CD8-positive, alpha-beta memory T cell (primary cell): ENCODE results near the gene GATAD2B. TPM values are rescaled to one million over a fixed set of nuclear protein-coding genes. Genes with fewer than 3 reads are reported as not detected.

ENCODE experiments used
- CTCF ChIA-PET: fragments of 350-600 bp; sonication (Branson Sonifier 250); formaldehyde crosslinking; loops from one replicate; lab custom pipeline; 2021; ENCODE audit warnings: antibody characterized with exemption; lab: Charles Lee
- POLR2A ChIA-PET: fragments of 350-600 bp; sonication (Branson Sonifier 250); formaldehyde crosslinking; loops from one replicate; lab custom pipeline; 2021; ENCODE audit warnings: antibody characterized with exemption; lab: Charles Lee
- DNase-seq, 5 donors: peaks; one replicate each; pipeline versions ENCODE4 v3.0.0 to v3.0.0-alpha.2; 2020 to 2022; ENCODE audit warnings: mixed read lengths in 1 of 5
- H3K27ac ChIP-seq: one replicate; pipeline ENCODE4 v1.7.0; 2013; ENCODE audit warnings: low read depth, mild to moderate bottlenecking, low read length, moderate library complexity
- H3K27me3 ChIP-seq: 2 replicates; pipeline ENCODE4 v1.7.0; 2013; ENCODE audit warnings: low read length, mild to moderate bottlenecking; ENCODE audit not compliant: insufficient read depth, poor library complexity, severe bottlenecking
- H3K36me3 ChIP-seq: 2 replicates; pipeline ENCODE4 v1.7.0; 2013; ENCODE audit warnings: mild to moderate bottlenecking, low read length, moderate library complexity; ENCODE audit not compliant: insufficient read depth
- H3K4me1 ChIP-seq: 2 replicates; pipeline ENCODE4 v1.7.0; 2013; ENCODE audit warnings: mild to moderate bottlenecking, low read length, moderate library complexity; ENCODE audit not compliant: insufficient read depth
- H3K4me3 ChIP-seq: 2 replicates; pipeline ENCODE4 v1.7.0; 2013; ENCODE audit warnings: mild to moderate bottlenecking, low read length
- H3K9me3 ChIP-seq: 2 replicates; pipeline ENCODE4 v1.7.0; 2013; ENCODE audit warnings: mild to moderate bottlenecking, low read length
- H3K27ac Mint-ChIP-seq, 8 donors: one replicate each; pipeline ENCODE4 v1.8.0; 2020 to 2021; ENCODE audit warnings: mixed read lengths in 8 of 8, mild to moderate bottlenecking in 6 of 8, inconsistent platforms in 3 of 8, moderate library complexity in 3 of 8
- H3K27me3 Mint-ChIP-seq, 2 donors: one replicate each; pipeline ENCODE4 v1.8.0; 2020 to 2021; ENCODE audit warnings: mixed read lengths in 2 of 2, mild to moderate bottlenecking in 1 of 2, moderate library complexity in 1 of 2
- H3K36me3 Mint-ChIP-seq, 3 donors: one replicate each; pipeline ENCODE4 v1.8.0; 2020 to 2021; ENCODE audit warnings: mixed read lengths in 3 of 3, inconsistent platforms in 1 of 3, mild to moderate bottlenecking in 1 of 3
- H3K4me1 Mint-ChIP-seq, 3 donors: one replicate each; pipeline ENCODE4 v1.8.0; 2020 to 2021; ENCODE audit warnings: mixed read lengths in 3 of 3, inconsistent platforms in 1 of 3, mild to moderate bottlenecking in 1 of 3
- H3K4me3 Mint-ChIP-seq, 7 donors: one replicate each; pipeline ENCODE4 v1.8.0; 2020 to 2021; ENCODE audit warnings: mixed read lengths in 7 of 7, mild to moderate bottlenecking in 6 of 7, moderate library complexity in 4 of 7, inconsistent platforms in 2 of 7
- H3K9me3 Mint-ChIP-seq, 5 donors: one replicate each; pipeline ENCODE4 v1.8.0; 2020 to 2022; ENCODE audit warnings: mixed read lengths in 5 of 5, mild to moderate bottlenecking in 3 of 5, moderate library complexity in 2 of 5, inconsistent platforms in 1 of 5
- polyA plus RNA-seq: library from polyadenylated mRNA; unstranded; fragments of 300-500 nt; fragmentation: Illumina TruSeq; gene quantifications from one replicate; pipeline ENCODE4 v1.2.3, GENCODE V29; 2021
- total RNA-seq, 2 experiments: library from RNA; stranded (reverse); gene quantifications; one replicate each; pipeline ENCODE4 v1.2.3, GENCODE V29; 2021

Gene GATAD2B
- total and polyA plus RNA-seq, 3 experiments from 2014 or later, result 5.6 to 71.9 (median 64.9) TPM

DNA sequence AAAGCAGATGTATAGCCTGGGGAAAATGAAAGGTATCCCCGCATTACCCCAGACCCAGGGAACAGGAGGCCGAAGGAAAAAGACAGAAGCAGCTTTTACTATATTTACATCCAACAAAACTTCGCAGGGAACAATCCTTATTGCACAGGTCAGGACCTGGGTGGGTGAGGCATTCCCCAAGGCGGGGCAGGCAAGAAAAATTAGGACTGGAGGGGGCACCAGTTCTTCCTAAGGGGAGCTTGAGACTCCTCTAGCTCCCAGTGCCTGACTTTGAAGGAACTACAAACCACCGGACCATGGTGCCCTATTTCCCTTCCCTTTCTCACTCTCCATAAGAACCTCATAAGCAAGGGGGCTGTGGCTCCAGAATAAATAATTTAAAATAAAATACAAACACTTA, 6.7 kb upstream of the GATAD2B start:
- Histone ChIP-seq H3K4me1 (no peaks in the 10 kb centered on the region), H3K36me3 (peaks cover 30% of the 10 kb centered on the region), H3K9me3 (no peaks in the 10 kb centered on the region), H3K27me3 (no peaks in the 10 kb centered on the region), H3K4me3 (no peak overlapping the region), H3K27ac (no peak overlapping the region)
- no peak overlapping the region for H3K4me3 Mint-ChIP-seq
- DNase-seq, result no peak
- peaks cover 10 to 19% (median 18%) of the 10 kb centered on the region in 3 donors for H3K4me1 Mint-ChIP-seq
- ChIA-PET POLR2A (interaction anchor here (0.5 to 0.7 kb wide), 3 partner anchors 14 to 61 kb away, joined by 3 to 6 read pairs (median 3); partner anchors contain the start of gene RPS27), CTCF (interaction anchor here (0.9 to 1.0 kb wide), 2 partner anchors 8 to 57 kb away, joined by 3 to 4 read pairs; partner anchors contain the start of gene RAB13)
- peaks cover 0 to 48% (median 0%) of the 10 kb centered on the region in 3 donors for H3K36me3 Mint-ChIP-seq
- no peaks in the 10 kb centered on the region for H3K9me3 Mint-ChIP-seq
- peak overlapping the region in 3 of 8 donors; percentile 25 to 78 (median 29) for H3K27ac Mint-ChIP-seq
- no peaks in the 10 kb centered on the region for H3K27me3 Mint-ChIP-seq

- ChIA-PET CTCF (interaction anchor here (0.7 to 1.3 kb wide), 3 partner anchors 16 to 58 kb away, joined by 3 to 4 read pairs (median 3); partner anchors contain the start of gene RAB13), POLR2A (interaction anchor here (0.5 to 0.6 kb wide), 3 partner anchors 15 to 62 kb away, joined by 3 to 6 read pairs (median 4); partner anchors contain the start of gene RPS27)
- Histone ChIP-seq H3K27me3 (no peaks in the 10 kb centered on the region), H3K36me3 (peaks cover 26% of the 10 kb centered on the region), H3K4me1 (peaks cover 5% of the 10 kb centered on the region), H3K4me3 (no peak overlapping the region), H3K9me3 (no peaks in the 10 kb centered on the region), H3K27ac (no peak overlapping the region)
- no peaks in the 10 kb centered on the region for H3K27me3 Mint-ChIP-seq
- DNase-seq, result no peak
- no peak overlapping the region for H3K4me3 Mint-ChIP-seq
- H3K4me1 Mint-ChIP-seq, result peaks cover 11 to 24% (median 21%) of the 10 kb centered on the region in 3 donors
- H3K9me3 Mint-ChIP-seq, result no peaks in the 10 kb centered on the region
- peak overlapping the region in 7 of 8 donors; percentile 13 to 87 (median 57) for H3K27ac Mint-ChIP-seq
- H3K36me3 Mint-ChIP-seq, result peaks cover 0 to 43% (median 0%) of the 10 kb centered on the region in 3 donors
Measured at GRCh38 chr1:153928791-153929341, 6.1 kb upstream of the GATAD2B start.

DNA sequence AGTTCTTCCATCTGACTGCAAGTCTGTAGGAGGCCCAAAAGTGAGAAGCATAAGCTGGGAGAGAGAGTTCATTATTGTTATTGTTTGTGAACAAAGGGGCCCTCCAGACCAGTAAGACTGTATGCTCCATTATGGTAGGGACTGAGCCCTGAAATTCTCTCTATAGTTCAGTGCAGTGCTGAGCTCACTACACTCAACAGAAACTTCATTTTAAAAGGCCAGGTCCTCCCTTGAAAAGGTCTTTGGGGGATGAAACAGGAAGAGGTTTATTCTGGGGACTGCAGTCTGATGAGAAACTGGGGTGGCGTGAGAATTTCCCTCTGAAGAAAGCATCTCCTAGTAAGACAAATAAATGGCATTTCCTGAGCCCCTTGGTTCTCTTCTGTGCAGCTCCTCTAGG, 5.5 kb upstream of the GATAD2B start:
- ChIA-PET POLR2A (interaction anchor here (0.8 kb wide), 1 partner anchor 49 kb away, joined by 3 read pairs; the partner anchor contains the start of gene JTB), CTCF (interaction anchor here (0.7 to 1.3 kb wide), 3 partner anchors 17 to 59 kb away, joined by 3 to 4 read pairs (median 3); partner anchors contain the start of gene RAB13)
- Histone ChIP-seq H3K27me3 (no peaks in the 10 kb centered on the region), H3K4me3 (no peak overlapping the region), H3K27ac (no peak overlapping the region), H3K36me3 (peaks cover 23% of the 10 kb centered on the region), H3K9me3 (no peaks in the 10 kb centered on the region), H3K4me1 (peaks cover 9% of the 10 kb centered on the region)
- peaks cover 0 to 42% (median 0%) of the 10 kb centered on the region in 3 donors for H3K36me3 Mint-ChIP-seq
- no peaks in the 10 kb centered on the region for H3K27me3 Mint-ChIP-seq
- peak overlapping the region in 1 of 7 donors; percentile 36 for H3K4me3 Mint-ChIP-seq
- H3K9me3 Mint-ChIP-seq, result no peaks in the 10 kb centered on the region
- H3K27ac Mint-ChIP-seq, result peak overlapping the region; percentile 25 to 93 (median 60)
- H3K4me1 Mint-ChIP-seq, result peaks cover 16 to 31% (median 24%) of the 10 kb centered on the region in 3 donors
- no peak for DNase-seq

DNA sequence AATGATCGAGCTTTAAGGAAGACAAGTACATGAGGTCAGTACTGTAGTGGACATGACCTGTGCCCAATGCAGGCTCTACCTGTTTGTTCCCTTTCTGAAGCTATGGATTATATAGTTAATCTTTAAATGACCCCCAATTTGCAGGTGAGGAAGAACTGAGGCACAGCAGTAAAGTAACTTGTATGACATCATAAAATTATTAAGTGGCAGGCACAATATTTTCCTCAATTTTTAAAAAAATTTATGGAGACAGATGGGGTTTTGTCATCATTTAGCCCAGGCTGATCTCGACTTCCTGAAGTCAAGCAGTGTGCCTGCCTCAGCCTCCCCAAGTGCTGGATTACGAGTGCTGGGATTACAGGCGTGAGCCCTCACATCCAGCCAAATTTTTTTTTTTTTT, 3.6 kb upstream of the GATAD2B start:
- Histone ChIP-seq H3K27me3 (no peaks in the 10 kb centered on the region), H3K27ac (no peak overlapping the region), H3K36me3 (peaks cover 13% of the 10 kb centered on the region), H3K4me1 (peaks cover 15% of the 10 kb centered on the region), H3K4me3 (no peak overlapping the region), H3K9me3 (no peaks in the 10 kb centered on the region)
- DNase-seq, result no peak
- H3K27ac Mint-ChIP-seq, result peak overlapping the region in 1 of 8 donors; percentile 84
- H3K4me3 Mint-ChIP-seq, result no peak overlapping the region
- peaks cover 0 to 2% (median 0%) of the 10 kb centered on the region in 5 donors for H3K9me3 Mint-ChIP-seq
- H3K27me3 Mint-ChIP-seq, result peaks cover 0 to 4% of the 10 kb centered on the region in 2 donors
- peaks cover 24 to 39% (median 29%) of the 10 kb centered on the region in 3 donors for H3K4me1 Mint-ChIP-seq
- POLR2A ChIA-PET, result no interaction called here
- CTCF ChIA-PET, result no interaction called here
- H3K36me3 Mint-ChIP-seq, result peaks cover 0 to 40% (median 0%) of the 10 kb centered on the region in 3 donors

DNA sequence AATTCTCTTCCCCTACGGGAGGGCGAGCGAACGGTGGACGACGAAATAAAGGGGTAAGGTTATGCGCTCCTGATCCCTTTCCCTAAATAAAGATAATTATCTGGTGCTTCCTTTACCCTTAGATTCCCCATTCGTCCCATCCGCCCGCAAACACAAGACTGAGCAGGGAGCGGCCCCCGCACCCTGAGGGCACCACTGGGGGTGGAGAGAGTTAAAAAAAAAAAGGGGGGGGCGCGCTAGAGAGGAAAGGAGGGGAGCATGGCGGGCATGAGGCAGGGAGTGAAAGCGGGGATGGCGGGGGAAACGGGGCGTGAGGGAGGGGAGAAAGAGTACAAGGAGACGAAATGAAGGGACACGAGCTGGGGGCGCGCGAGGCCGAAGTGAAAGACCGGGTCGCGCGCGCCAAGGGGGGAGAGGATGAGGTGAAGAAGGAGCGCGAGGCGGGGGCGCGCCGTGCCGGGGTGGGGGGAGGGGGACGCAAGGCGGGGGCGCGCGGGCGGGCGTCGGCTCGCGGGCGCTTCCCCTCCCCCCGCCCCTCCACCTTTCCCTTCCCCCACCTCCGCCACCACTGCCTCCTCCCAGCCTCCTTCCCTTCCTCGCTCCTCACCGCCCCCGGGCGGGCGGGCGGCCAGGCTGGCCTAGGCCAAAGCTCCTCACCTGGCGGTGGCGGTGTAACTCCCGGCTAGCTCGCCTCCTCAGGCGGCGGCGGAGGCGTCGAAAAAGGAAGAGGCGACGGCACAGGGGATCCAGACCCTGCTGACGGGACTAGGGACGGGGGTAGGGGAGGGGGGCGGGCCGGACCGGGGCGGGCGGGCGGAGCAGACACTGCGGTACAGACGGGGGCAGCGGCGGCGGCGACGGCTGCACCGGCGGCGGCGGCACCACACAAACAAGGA, 448 bp downstream of the GATAD2B start:
- POLR2A ChIA-PET, result interaction anchor here (0.5 to 2.8 kb wide), 12 partner anchors 23 to 147 kb away, joined by 3 to 56 read pairs (median 5); partner anchors contain the start of genes CREB3L4, DENND4B, JTB and RPS27
- Histone ChIP-seq H3K27me3 (no peaks in the 10 kb centered on the region), H3K4me3 (peak overlapping the region; percentile 86), H3K27ac (peak overlapping the region; percentile 71), H3K9me3 (no peaks in the 10 kb centered on the region), H3K4me1 (peaks cover 50% of the 10 kb centered on the region), H3K36me3 (no peaks in the 10 kb centered on the region)
- CTCF ChIA-PET, result interaction anchor here (0.6 to 6.0 kb wide), 8 partner anchors 8 to 125 kb away, joined by 3 to 58 read pairs (median 5); partner anchors contain the start of gene DENND4B
- peak overlapping the region; percentile 79 to 97 (median 94) for H3K4me3 Mint-ChIP-seq
- H3K9me3 Mint-ChIP-seq, result peaks cover 0 to 2% (median 0%) of the 10 kb centered on the region in 5 donors
- peak overlapping the region; percentile 95 to 100 (median 98) for H3K27ac Mint-ChIP-seq
- DNase-seq, result peak in 2 of 5 donors; percentile 41 to 43
- H3K36me3 Mint-ChIP-seq, result peaks cover 0 to 38% (median 0%) of the 10 kb centered on the region in 3 donors
- peaks cover 50 to 65% (median 57%) of the 10 kb centered on the region in 3 donors for H3K4me1 Mint-ChIP-seq
- H3K27me3 Mint-ChIP-seq, result peaks cover 0 to 4% of the 10 kb centered on the region in 2 donors

DNA sequence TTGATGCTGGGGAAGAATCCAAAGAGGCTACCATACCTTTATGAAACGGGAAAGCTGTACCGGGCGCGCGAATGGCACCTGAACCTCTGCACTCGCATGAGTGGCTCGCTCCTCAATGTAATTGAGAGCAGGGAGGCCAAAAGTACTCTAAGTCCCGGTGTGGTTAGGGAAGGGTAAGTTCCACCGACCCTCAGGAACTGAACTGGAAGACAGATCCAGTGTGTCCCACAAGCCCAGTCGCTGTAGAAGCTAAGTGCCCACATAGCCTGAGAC, 1.0 kb downstream of the GATAD2B start:
- H3K27ac ChIP-seq, result peak overlapping the region; percentile 71
- no peaks in the 10 kb centered on the region for H3K36me3 ChIP-seq
- ChIA-PET CTCF (interaction anchor here (0.9 to 6.0 kb wide), 7 partner anchors 8 to 124 kb away, joined by 3 to 58 read pairs (median 6); partner anchors contain the start of genes DENND4B and RAB13), POLR2A (interaction anchor here (0.7 to 2.8 kb wide), 5 partner anchors 23 to 69 kb away, joined by 3 to 56 read pairs (median 23); partner anchors contain the start of genes CREB3L4, DENND4B and RPS27)
- H3K27me3 ChIP-seq, result no peaks in the 10 kb centered on the region
- H3K9me3 ChIP-seq, result no peaks in the 10 kb centered on the region
- H3K4me3 Mint-ChIP-seq, result peak overlapping the region; percentile 79 to 97 (median 94)
- H3K4me1 Mint-ChIP-seq, result peaks cover 50 to 66% (median 57%) of the 10 kb centered on the region in 3 donors
- H3K27me3 Mint-ChIP-seq, result peaks cover 0 to 4% of the 10 kb centered on the region in 2 donors
- peak overlapping the region; percentile 86 for H3K4me3 ChIP-seq
- H3K4me1 ChIP-seq, result peaks cover 50% of the 10 kb centered on the region
- H3K36me3 Mint-ChIP-seq, result peaks cover 0 to 38% (median 0%) of the 10 kb centered on the region in 3 donors
- DNase-seq, result no peak
- H3K9me3 Mint-ChIP-seq, result peaks cover 0 to 2% (median 0%) of the 10 kb centered on the region in 5 donors
- H3K27ac Mint-ChIP-seq, result peak overlapping the region; percentile 88 to 100 (median 94)

GRCh38 chr1:153921080-153921802, 1.5 kb downstream of the GATAD2B start:
- Mint-ChIP-seq H3K4me3 (peak overlapping the region; percentile 79 to 97 (median 94)), H3K9me3 (peaks cover 0 to 2% (median 0%) of the 10 kb centered on the region in 5 donors), H3K4me1 (peaks cover 53 to 70% (median 61%) of the 10 kb centered on the region in 3 donors), H3K27ac (peak overlapping the region; percentile 88 to 100 (median 94)), H3K27me3 (peaks cover 0 to 4% of the 10 kb centered on the region in 2 donors), H3K36me3 (peaks cover 0 to 41% (median 0%) of the 10 kb centered on the region in 3 donors)
- H3K9me3 ChIP-seq, result no peaks in the 10 kb centered on the region
- H3K27me3 ChIP-seq, result no peaks in the 10 kb centered on the region
- H3K27ac ChIP-seq, result peak overlapping the region; percentile 71
- peaks cover 50% of the 10 kb centered on the region for H3K4me1 ChIP-seq
- DNase-seq, result no peak
- CTCF ChIA-PET, result interaction anchor here (0.6 to 6.0 kb wide), 9 partner anchors 9 to 124 kb away, joined by 3 to 58 read pairs (median 4); partner anchors contain the start of genes CREB3L4, DENND4B and RAB13
- peak overlapping the region; percentile 86 for H3K4me3 ChIP-seq
- POLR2A ChIA-PET, result interaction anchor here (0.7 to 2.8 kb wide), 4 partner anchors 41 to 70 kb away, joined by 3 to 23 read pairs (median 4); partner anchors contain the start of genes JTB and RPS27
- no peaks in the 10 kb centered on the region for H3K36me3 ChIP-seq
